Stomach (tissue), 4 donors: ENCODE measurements around the gene PCNX3.
"Not testable (repeated sequence)": the region's sequence is repeated elsewhere in the genome, so short reads cannot be mapped to it uniquely, and the experiment has no call there.

Experiments used
- CTCF ChIP-seq, 7 experiments: fragments of 450-650 bp in 4 of 7; fragments of 200-600 bp in 3 of 7; sonication (generic) in 3 of 7; IDR thresholded peaks; one replicate each; pipeline ENCODE4 v1.5.1; 2016 to 2019; ENCODE audit warnings: antibody characterized with exemption in 7 of 7, control low read depth in 2 of 7, mild to moderate bottlenecking in 1 of 7
- EP300 ChIP-seq: sonication (generic); formaldehyde crosslinking; IDR thresholded peaks from one replicate; pipeline ENCODE4 v1.6.1; 2017; ENCODE audit warnings: antibody characterized with exemption
- POLR2A ChIP-seq, 4 donors: fragments of 450-650 bp; IDR thresholded peaks; one replicate each; pipeline ENCODE4 v1.6.1; 2016; ENCODE audit warnings: antibody characterized with exemption in 4 of 4, control low read depth in 2 of 4, mild to moderate bottlenecking in 1 of 4, moderate library complexity in 1 of 4
- POLR2AphosphoS5 ChIP-seq, 3 donors: sonication (generic); formaldehyde crosslinking; IDR thresholded peaks; one replicate each; pipeline ENCODE4 v1.6.1; 2016; ENCODE audit warnings: antibody characterized with exemption in 3 of 3

- TF ChIP-seq CTCF (IDR thresholded peaks at IDR 0.05); POLR2A (IDR thresholded peaks at IDR 0.05); POLR2AphosphoS5 (IDR thresholded peaks at IDR 0.05); EP300: not testable (repeated sequence)
Observed at GRCh38 chr11:65683480-65683879, 67.9 kb downstream of the PCNX3 start.
